Measurements from ENCODE around the gene CARS1.

CARS1 gene

DNA sequence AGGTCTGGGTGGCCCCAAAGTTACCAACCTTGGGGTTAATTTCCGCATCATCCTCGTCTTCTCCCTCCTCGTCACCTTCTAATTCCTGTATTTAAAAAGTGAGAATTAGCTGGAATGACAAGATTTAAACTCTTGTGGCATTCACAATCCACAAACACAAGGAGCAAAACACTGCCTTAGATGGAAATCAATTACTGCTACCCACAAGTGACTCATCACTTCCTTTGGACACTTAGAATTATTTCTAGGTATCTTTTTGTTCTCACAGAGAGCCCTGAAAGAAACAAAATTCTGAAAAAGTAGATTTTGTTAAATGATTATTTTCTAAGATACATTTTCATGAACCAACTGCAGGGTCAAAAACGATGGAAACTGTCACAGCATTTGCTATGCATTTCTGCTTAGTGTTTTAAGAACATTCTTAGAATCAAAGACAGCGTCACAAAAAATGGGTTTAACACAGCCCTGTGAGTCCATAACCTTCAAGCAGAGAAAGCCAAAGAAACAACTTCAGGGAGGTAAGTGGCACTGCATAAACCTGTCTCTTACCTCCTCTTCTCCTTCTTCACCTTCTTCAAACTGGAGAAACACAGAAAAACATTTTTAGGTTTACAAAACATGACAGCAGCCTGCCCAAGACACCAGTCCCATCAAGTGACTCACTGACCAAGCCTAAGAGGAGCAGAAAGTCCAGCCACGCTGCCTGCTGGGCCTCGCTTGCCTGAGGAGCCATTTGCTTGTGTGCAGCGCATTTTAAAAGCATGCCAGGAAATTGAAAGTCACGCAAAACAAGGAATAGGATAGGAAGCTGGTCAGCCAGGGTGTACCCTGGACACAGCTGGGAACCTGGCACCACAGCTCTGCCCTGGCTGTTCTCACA, 105.8 kb downstream of the CARS1 start:
- DNase-seq, result no peak
